H1 (cell line): ENCODE measurements around the gene MED31. TPM values are rescaled to one million over a fixed set of nuclear protein-coding genes. Genes with fewer than 3 reads are reported as not detected.

Source experiments
- CTCF ChIA-PET: fragments of 300-600 bp; sonication (Branson Sonifier 250); formaldehyde crosslinking; loops from one replicate; lab custom pipeline; 2021; ENCODE audit not compliant: partially characterized antibody; lab: Charles Lee
- POLR2A ChIA-PET: fragments of 300-600 bp; sonication (Branson Sonifier 250); formaldehyde crosslinking; loops from one replicate; lab custom pipeline; 2021; ENCODE audit warnings: inconsistent platforms; ENCODE audit not compliant: partially characterized antibody; lab: Charles Lee
- DNase-seq, 2 experiments: peaks; one replicate each; pipeline versions ENCODE4 v3.0.0 to v3.0.0-alpha.2; 2010 to 2022; ENCODE audit warnings: low spot score in 2 of 2, low read depth in 1 of 2, mixed read lengths in 1 of 2
- FAIRE-seq: peaks from 2 replicates; lab custom pipeline; 2011; peaks lifted over from hg19 to GRCh38; lab: Jason Lieb, UNC
- H2AFZ ChIP-seq: 2 replicates; pipeline ENCODE4 v1.8.1; 2012; ENCODE audit warnings: low read length, inconsistent platforms
- H2AK5ac ChIP-seq: 2 replicates; pipeline ENCODE4 v1.6.1; 2013; ENCODE audit warnings: low read depth, low read length
- H2BK120ac ChIP-seq: replicated peaks from 2 replicates; pipeline ENCODE3; 2013; ENCODE audit warnings: low read depth, low read length, inconsistent platforms
- H2BK12ac ChIP-seq: 2 replicates; pipeline ENCODE4 v1.6.1; 2013; ENCODE audit warnings: low read depth, low read length
- H2BK15ac ChIP-seq: 2 replicates; pipeline ENCODE4 v1.6.1; 2013; ENCODE audit warnings: low read length
- H2BK20ac ChIP-seq: 2 replicates; pipeline ENCODE4 v1.6.1; 2013; ENCODE audit warnings: low read length
- H2BK5ac ChIP-seq: 2 replicates; pipeline ENCODE4 v1.6.1; 2013; ENCODE audit warnings: low read depth, low read length
- H3K14ac ChIP-seq: 2 replicates; pipeline ENCODE4 v1.6.1; 2013; ENCODE audit warnings: inconsistent platforms; ENCODE audit not compliant: insufficient read length
- H3K18ac ChIP-seq: 2 replicates; pipeline ENCODE4 v1.6.1; 2013; ENCODE audit warnings: low read length; ENCODE audit errors: extremely low read depth
- H3K23ac ChIP-seq: 2 replicates; pipeline ENCODE4 v1.6.1; 2013; ENCODE audit warnings: inconsistent platforms; ENCODE audit not compliant: insufficient read length
- H3K23me2 ChIP-seq: 2 replicates; pipeline ENCODE4 v1.6.1; 2013; ENCODE audit warnings: low read depth, low read length
- H3K27ac ChIP-seq: 2 replicates; pipeline ENCODE4 v1.6.1; 2011; ENCODE audit warnings: low read depth, low read length, inconsistent platforms
- H3K27me3 ChIP-seq, 4 experiments: replicated peaks in 1 of 4; 1 replicate in 1 of 4; 2 replicates in 3 of 4; pipeline versions ENCODE4 v1.6.1 to v1.8.1; 2011 to 2013; ENCODE audit warnings: low read length in 3 of 4, mild to moderate bottlenecking in 3 of 4, inconsistent platforms in 2 of 4, mixed read lengths in 2 of 4, moderate library complexity in 1 of 4; ENCODE audit not compliant: control insufficient read depth in 3 of 4, insufficient read depth in 3 of 4; ENCODE audit errors: extremely low read depth in 1 of 4
- H3K36me3 ChIP-seq, 4 experiments: 2 replicates each; pipeline versions ENCODE4 v1.6.1 to v1.8.1; 2011 to 2013; ENCODE audit warnings: mild to moderate bottlenecking in 4 of 4, low read length in 3 of 4, moderate library complexity in 2 of 4, control low read depth in 1 of 4, inconsistent platforms in 1 of 4; ENCODE audit not compliant: insufficient read depth in 4 of 4, control insufficient read depth in 2 of 4
- H3K4ac ChIP-seq: replicated peaks from 2 replicates; pipeline ENCODE3; 2013; ENCODE audit warnings: low read length, low read depth, mixed read lengths, inconsistent platforms; ENCODE audit not compliant: insufficient read length
- H3K4me1 ChIP-seq, 4 experiments: replicated peaks in 1 of 4; 1 replicate in 1 of 4; 2 replicates in 3 of 4; pipeline versions ENCODE4 v1.6.1 to v1.8.1; 2011 to 2013; ENCODE audit warnings: low read length in 3 of 4, inconsistent platforms in 2 of 4, mixed read lengths in 1 of 4; ENCODE audit not compliant: insufficient read depth in 4 of 4, control insufficient read depth in 3 of 4
- H3K4me2 ChIP-seq, 2 experiments: 2 replicates each; pipeline versions ENCODE4 v1.6.1 to v1.8.1; 2011 to 2013; ENCODE audit warnings: low read depth in 2 of 2, low read length in 2 of 2, control low read depth in 1 of 2, inconsistent platforms in 1 of 2, mild to moderate bottlenecking in 1 of 2; ENCODE audit not compliant: insufficient read depth in 1 of 2
- H3K4me3 ChIP-seq, 4 experiments: fragments of 200-600, 300-600 bp in 1 of 4; sonication (generic), shearing (Covaris generic), sonication (Bioruptor Twin) in 1 of 4; 2 replicates each; pipeline versions ENCODE4 v1.5.1 to v1.8.1; 2011 to 2016; ENCODE audit warnings: low read length in 4 of 4, low read depth in 3 of 4, control low read depth in 2 of 4, inconsistent platforms in 2 of 4, mild to moderate bottlenecking in 2 of 4, mixed read lengths in 1 of 4, moderate library complexity in 1 of 4; ENCODE audit not compliant: insufficient read depth in 2 of 4; ENCODE audit errors: extremely low read depth in 1 of 4
- H3K56ac ChIP-seq: replicated peaks from 2 replicates; pipeline ENCODE3; 2013; ENCODE audit warnings: low read depth, mild to moderate bottlenecking, mixed read lengths, low read length, inconsistent platforms; ENCODE audit not compliant: insufficient read length
- H3K79me1 ChIP-seq: 2 replicates; pipeline ENCODE4 v1.6.1; 2013; ENCODE audit warnings: low read depth, low read length, control low read depth
- H3K79me2 ChIP-seq, 2 experiments: 2 replicates each; pipeline versions ENCODE4 v1.6.1 to v1.8.1; 2012 to 2013; ENCODE audit warnings: low read length in 2 of 2, mild to moderate bottlenecking in 2 of 2, inconsistent platforms in 1 of 2; ENCODE audit not compliant: insufficient read depth in 2 of 2, control insufficient read depth in 1 of 2
- H3K9ac ChIP-seq, 4 experiments: replicated peaks in 1 of 4; 1 replicate in 1 of 4; 2 replicates in 3 of 4; pipeline versions ENCODE4 v1.6.1 to v1.8.1; 2011 to 2013; ENCODE audit warnings: low read depth in 3 of 4, low read length in 3 of 4, control low read depth in 2 of 4, mild to moderate bottlenecking in 2 of 4, moderate library complexity in 2 of 4, inconsistent platforms in 1 of 4; ENCODE audit errors: extremely low read depth in 1 of 4
- H3K9me3 ChIP-seq, 2 experiments: 2 replicates each; pipeline versions ENCODE4 v1.6.1 to v1.8.1; 2012 to 2013; ENCODE audit warnings: mild to moderate bottlenecking in 2 of 2, moderate library complexity in 2 of 2, control low read depth in 1 of 2, inconsistent platforms in 1 of 2, low read depth in 1 of 2, low read length in 1 of 2, mixed read lengths in 1 of 2; ENCODE audit not compliant: insufficient read depth in 2 of 2
- H4K20me1 ChIP-seq, 2 experiments: replicated peaks in 1 of 2; 2 replicates each; pipeline versions ENCODE3 to v1.8.1; 2011 to 2013; ENCODE audit warnings: inconsistent platforms in 2 of 2, low read length in 2 of 2, mild to moderate bottlenecking in 1 of 2; ENCODE audit not compliant: insufficient read depth in 2 of 2, control insufficient read depth in 1 of 2
- H4K5ac ChIP-seq: 2 replicates; pipeline ENCODE4 v1.6.1; 2013; ENCODE audit warnings: low read length, low read depth, mixed read lengths, inconsistent platforms; ENCODE audit not compliant: insufficient read length
- H4K8ac ChIP-seq: 2 replicates; pipeline ENCODE4 v1.8.0; 2013; ENCODE audit warnings: mild to moderate bottlenecking, moderate library complexity, low read length, inconsistent platforms; ENCODE audit not compliant: insufficient read depth; ENCODE audit errors: extremely low read depth
- H4K91ac ChIP-seq: replicated peaks from 2 replicates; pipeline ENCODE3; 2013; ENCODE audit warnings: low read length, mixed read lengths, inconsistent platforms; ENCODE audit not compliant: insufficient read length
- ASH2L ChIP-seq: fragments of 200-600, 300-600 bp; sonication (generic); IDR thresholded peaks from one replicate; pipeline ENCODE4 v1.7.1; 2017; ENCODE audit warnings: low read length
- CBX5 ChIP-seq: fragments of 300-800, 300-1000 bp; sonication (generic); IDR thresholded peaks from 2 replicates; pipeline ENCODE4 v1.7.1; 2016; ENCODE audit warnings: antibody characterized with exemption, low read length, low read depth
- FOSL1 ChIP-seq: IDR thresholded peaks from 2 replicates; pipeline ENCODE4 v1.6.1; 2011; ENCODE audit warnings: mild to moderate bottlenecking, low read depth, low read length, moderate library complexity; ENCODE audit not compliant: insufficient read depth
- KDM4A ChIP-seq: IDR thresholded peaks from one replicate; pipeline ENCODE4 v1.7.1; 2012; ENCODE audit warnings: low read depth, mild to moderate bottlenecking, moderate library complexity, low read length, inconsistent platforms; ENCODE audit not compliant: severe bottlenecking
- RFX5 ChIP-seq: IDR thresholded peaks from 2 replicates; pipeline ENCODE4 v1.6.1; 2011; ENCODE audit warnings: low read depth, low read length, improper control_type of control experiment, borderline replicate concordance
- WGBS, 2 experiments: shearing (Covaris generic) in 1 of 2; methylation state at CpG; one replicate each; pipeline versions ENCODE4 v1.1.6 to v1.1.7; 2013 to 2015; ENCODE audit warnings: low lambda C conversion rate in 2 of 2, mixed read lengths in 2 of 2, inconsistent platforms in 1 of 2, low coverage in 1 of 2, missing lambda C conversion rate in 1 of 2; ENCODE audit not compliant: insufficient replicate concordance in 2 of 2, insufficient coverage in 1 of 2, insufficient read length in 1 of 2; ENCODE audit errors: extremely low coverage in 1 of 2, missing lambda C conversion rate in 1 of 2; 5-methylcytosine and 5-hydroxymethylcytosine counted together
- polyA plus RNA-seq, 7 experiments: library from polyadenylated mRNA; depleted of rRNA in 3 of 7; stranded (reverse) in 5 of 7; unstranded in 2 of 7; fragments of >200 nt in 5 of 7; fragments of 200-250 nt in 2 of 7; gene quantifications; 1 replicate in 5 of 7; 2 replicates in 1 of 7; 4 replicates in 1 of 7; pipeline versions ENCODE4 v1.2.1 to v1.2.3, GENCODE V29; 2011 to 2013; ENCODE audit warnings: missing spikeins in 2 of 7, mixed read lengths in 2 of 7
- total RNA-seq: library from RNA; stranded (reverse); fragmentation: NEBNext Ultra II Directional; extraction: Animal tissue kit (Norgen Biotek cat#: 25700); gene quantifications from 2 replicates; pipeline ENCODE4 v1.2.1, GENCODE V29; 2021

Gene MED31
- total and polyA plus RNA-seq, 2 of the 8 experiments (the other 6 are each of a cell fraction or from before 2014, with no cell fraction given): 4.6 to 12.3 TPM

DNA sequence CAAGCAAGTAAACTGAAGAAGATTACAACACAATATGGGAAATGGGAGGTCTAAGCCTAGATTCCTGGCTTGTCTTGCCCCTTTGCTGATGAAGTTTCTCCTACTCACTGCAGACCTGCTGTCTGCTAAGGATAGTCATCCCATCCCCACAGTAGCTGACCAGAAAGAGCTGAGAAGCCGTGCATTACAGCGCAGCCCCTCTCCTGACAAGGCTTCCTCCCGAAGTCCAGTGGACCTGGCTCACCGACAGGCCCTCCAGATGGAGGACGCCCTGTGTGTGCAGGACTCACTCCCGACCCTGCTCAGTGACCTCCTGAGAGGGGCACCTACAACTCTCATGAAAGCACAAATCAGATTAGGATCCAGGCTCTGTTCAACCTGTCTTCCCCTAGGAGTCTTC, 46.3 kb downstream of the MED31 start:
- H2BK120ac ChIP-seq: no peak overlapping the region
- no peak overlapping the region for H2BK15ac ChIP-seq
- no peaks in the 10 kb centered on the region for H3K27me3 ChIP-seq
- no peaks in the 10 kb centered on the region for H3K79me2 ChIP-seq
- no peak overlapping the region for H4K5ac ChIP-seq
- no peak overlapping the region for H3K4me2 ChIP-seq
- H3K14ac ChIP-seq: no peak overlapping the region
- CTCF ChIA-PET: interaction anchor here (1.2 to 1.4 kb wide), 3 partner anchors 30 to 170 kb away, joined by 3 read pairs; partner anchors contain the start of gene AIPL1
- H2AK5ac ChIP-seq: no peak overlapping the region
- H3K23ac ChIP-seq: no peak overlapping the region
- no peak overlapping the region for H3K18ac ChIP-seq
- no peak overlapping the region for H3K4ac ChIP-seq
- H4K20me1 ChIP-seq: peaks cover 0 to 2% of the 10 kb centered on the region in 2 experiments
- H4K91ac ChIP-seq: no peak overlapping the region
- H3K27ac ChIP-seq: no peak overlapping the region
- H3K36me3 ChIP-seq: peaks cover 17 to 48% (median 43%) of the 10 kb centered on the region in 4 experiments; a peak in 7 of 8 replicates
- no peak overlapping the region for H3K56ac ChIP-seq
- no peak overlapping the region for H2BK12ac ChIP-seq
- no peak for DNase-seq
- no peaks in the 10 kb centered on the region for H3K79me1 ChIP-seq
- H3K9me3 ChIP-seq: no peaks in the 10 kb centered on the region
- H3K4me1 ChIP-seq: no peaks in the 10 kb centered on the region
- TF ChIP-seq CBX5: no peak
- TF ChIP-seq RFX5: no peak
- TF ChIP-seq KDM4A: no peak
- no peak for TF ChIP-seq ASH2L
- TF ChIP-seq FOSL1: no peak
- TF ChIP-seq, all 59 proteins: peak for 0
- H3K9ac ChIP-seq: no peak overlapping the region
- POLR2A ChIA-PET: no interaction called here
- no peak overlapping the region for H4K8ac ChIP-seq
- 99% methylated on average over 6 of the region's 6 CpGs; no CpG with 5 or more reads in 1 of the 2 experiments for WGBS, 2 experiments
- no peak overlapping the region for H2AFZ ChIP-seq
- no peaks in the 10 kb centered on the region; the same call in 1 of the 2 replicates for H3K23me2 ChIP-seq
- no peak overlapping the region for H3K4me3 ChIP-seq
- H2BK20ac ChIP-seq: no peak overlapping the region
- no peak for FAIRE-seq
- no peak overlapping the region for H2BK5ac ChIP-seq
